Right ventricle myocardium superior (tissue), 1 donor: ENCODE measurements around the gene CTNND2. TPM values are rescaled to one million over a fixed set of nuclear protein-coding genes. Genes with fewer than 3 reads are reported as not detected.

Experiments
- ATAC-seq: fragments of 200-7000 bp; cut with Tn5 transposase; one replicate; pipeline ENCODE4 v1.9.1; 2020; ENCODE audit warnings: mild to moderate bottlenecking; ENCODE audit not compliant: poor library complexity
- DNase-seq: peaks from one replicate; pipeline ENCODE4 v3.0.0-alpha.2; 2020
- intact Hi-C: fragments of 100-400 bp; cut with DNase I; formaldehyde crosslinking; loops from one replicate; pipeline ENCODE4 v1.11.2; 2022
- total RNA-seq: library from RNA; stranded (reverse); fragmentation: NEBNext Ultra II Directional; extraction: Animal tissue kit (Norgen Biotek cat#: 25700); gene quantifications from one replicate; pipeline ENCODE4 v1.2.1, GENCODE V29; 2021
- donor health status: DM: no; HTN: yes; CAD: no; lungs with severe emphysema.

CTNND2 gene
- total RNA-seq, 1 donor from 2014 or later: 1.7 TPM

DNA sequence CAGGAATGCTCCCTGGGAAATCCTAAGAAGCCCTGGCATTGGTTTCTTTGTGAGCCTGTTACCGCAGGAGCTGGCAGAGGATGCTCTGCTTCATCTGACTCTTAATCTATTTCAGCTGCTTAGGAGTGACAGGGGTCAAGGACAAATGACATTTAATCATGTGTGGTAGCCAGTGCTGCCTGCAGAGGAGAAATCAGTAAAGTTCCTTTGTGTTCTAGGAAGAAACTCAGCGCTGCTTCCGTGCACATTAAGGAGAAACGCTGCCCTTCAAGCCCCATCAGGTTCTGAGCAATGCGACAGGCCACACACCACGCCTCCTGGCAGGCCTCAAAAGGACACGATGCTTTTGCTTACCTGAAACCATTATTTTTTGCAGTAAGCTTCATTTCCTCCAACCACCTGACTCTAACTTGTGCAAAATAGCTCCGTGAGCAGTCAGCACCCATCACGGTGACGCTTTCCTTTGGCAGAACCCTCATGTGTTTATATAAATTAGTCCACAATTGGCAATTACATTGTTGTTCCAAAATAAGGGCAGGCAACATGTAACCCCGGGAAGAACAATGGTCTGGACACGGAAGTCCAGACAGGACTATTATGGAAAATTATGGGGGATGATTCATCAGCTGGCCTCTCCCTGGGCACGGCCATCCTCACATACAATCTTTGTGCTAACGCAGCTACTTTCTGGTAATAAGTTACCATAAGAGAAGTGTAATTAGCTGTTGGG, 755.3 kb downstream of the CTNND2 start:
- DNase-seq (no peak), ATAC-seq (no peak)
- intact Hi-C loops: no loop called here

DNA sequence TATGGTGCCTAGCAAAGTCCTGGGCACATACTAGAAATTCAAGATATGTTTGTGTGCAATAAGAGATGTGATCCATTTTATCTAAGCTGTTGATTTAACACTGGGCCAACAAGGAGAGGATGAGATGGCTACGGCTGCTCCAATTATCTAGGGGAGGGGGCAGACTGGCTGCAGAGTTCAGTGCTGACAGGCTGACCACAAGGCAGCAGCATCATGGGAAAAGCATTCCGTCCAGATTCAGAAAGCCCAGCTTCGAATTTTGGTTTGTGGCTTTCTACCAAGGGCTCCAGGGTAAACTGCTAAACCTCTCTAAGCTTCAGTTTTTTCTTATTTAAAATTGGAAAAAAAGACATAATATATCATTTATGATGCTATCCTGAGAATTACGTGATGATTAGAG, 758.1 kb downstream of the CTNND2 start:
- intact Hi-C loops: no loop called here
- ATAC-seq: no peak
- no peak for DNase-seq

DNA sequence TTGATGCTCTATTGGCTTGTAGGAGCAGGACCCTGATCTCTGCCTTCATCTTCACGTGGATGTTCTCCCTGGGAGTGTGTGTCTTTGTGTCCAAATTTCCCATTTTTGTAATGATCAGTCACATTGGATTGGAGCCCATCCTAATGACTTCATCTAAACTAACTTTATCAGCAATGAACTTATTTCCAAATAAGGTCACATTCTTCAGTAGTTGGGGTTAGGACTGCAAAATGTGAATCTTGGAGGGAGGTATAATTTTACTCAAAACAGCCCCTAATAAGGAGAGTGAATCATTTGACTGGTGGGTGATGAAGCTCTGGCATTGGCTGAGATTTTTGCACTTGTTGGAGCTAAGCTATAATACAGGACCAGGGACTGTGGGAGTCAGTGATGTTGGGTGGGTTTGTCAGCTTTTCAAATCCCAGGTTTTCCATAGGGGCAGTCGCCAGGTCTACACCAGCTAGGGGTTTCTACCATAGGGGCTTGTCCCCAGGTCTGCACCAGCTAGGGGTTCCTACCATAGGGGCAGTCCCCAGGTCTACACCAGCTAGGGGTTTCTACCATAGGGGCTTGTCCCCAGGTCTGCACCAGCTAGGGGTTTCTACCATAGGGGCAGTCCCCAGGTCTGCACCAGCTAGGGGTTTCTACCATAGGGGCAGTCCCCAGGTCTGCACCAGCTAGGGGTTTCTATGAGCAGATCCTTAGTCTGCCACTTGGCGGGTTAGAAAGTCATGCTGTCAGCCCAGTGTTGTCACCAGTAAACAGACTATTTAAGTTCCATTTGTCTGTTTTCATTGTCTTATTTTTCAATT, 760.6 kb downstream of the CTNND2 start:
- DNase-seq: no peak
- ATAC-seq: no peak
- intact Hi-C loops: no loop called here

DNA sequence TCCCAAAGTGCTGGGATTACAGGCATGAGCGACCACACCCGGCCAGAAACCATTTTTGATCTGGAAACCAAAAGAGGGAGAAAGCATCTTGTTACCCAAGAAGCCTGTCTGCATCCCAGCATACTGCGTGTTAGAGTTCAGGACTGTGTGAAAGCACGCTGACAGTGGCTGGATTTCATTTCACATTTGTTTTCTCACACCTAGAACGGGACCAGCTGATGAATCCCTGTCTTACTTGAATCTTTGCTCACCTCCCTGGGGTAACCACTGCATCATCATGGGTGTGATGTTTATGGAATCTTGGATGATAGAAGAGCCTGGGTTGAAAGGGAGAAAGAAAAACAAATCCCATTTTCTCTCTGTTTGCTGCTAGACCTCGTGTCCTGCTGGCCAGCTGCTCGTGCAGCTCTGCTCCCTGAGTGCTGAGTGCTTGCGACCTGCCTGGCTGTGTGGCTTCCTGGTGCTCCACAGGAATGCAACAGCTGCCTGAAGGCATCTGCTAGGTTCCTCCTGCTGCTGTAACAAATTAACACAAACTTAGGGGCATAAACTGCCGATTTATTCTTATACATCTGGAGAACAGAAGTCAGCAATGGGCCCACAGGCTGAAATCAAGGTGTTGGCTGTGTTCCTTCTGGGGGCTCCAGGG, 764.9 kb downstream of the CTNND2 start:
- no peak for ATAC-seq
- no peak for DNase-seq
- intact Hi-C loops: no loop called here

DNA sequence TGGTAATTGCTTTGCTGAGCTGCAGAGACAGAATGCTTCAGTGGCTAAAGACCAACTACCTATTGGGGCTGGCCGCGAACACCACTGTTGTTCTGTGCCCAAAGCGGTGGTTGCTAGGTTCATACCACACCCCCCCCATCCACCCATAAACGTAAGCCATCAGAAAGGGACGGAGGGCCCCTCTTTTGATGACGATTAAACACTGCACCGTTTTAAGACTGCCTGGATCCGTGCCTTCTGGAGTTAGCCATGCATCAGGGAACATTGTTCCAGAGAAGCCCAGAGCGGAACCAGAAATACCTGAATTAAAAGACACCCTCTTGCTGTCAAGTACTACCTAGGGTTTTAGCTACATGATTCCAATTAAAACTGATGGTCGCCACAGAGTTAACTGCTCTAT, 774.1 kb downstream of the CTNND2 start:
- ATAC-seq: no peak
- DNase-seq: no peak
- intact Hi-C loops: no loop called here

DNA sequence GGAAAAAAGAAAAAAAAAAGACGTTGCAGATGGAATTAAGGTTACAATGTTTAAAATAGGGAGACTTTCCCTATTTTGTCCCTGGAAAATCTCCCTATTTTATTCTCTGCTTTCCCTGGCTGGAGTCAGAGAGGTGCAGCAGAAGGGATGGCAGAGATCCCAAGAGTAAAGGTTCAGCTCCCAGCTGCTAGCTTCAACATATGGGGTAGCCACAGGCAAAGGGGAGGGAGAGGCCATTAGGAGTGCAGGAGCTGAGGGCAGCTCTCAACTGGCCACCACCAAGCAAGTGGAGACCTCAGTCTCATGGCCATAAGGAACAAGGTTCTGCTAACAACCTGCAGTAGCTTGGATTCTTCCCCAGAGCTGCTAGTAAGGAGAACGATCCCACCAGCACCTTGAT, 776.2 kb downstream of the CTNND2 start:
- ATAC-seq (no peak), DNase-seq (no peak)
- intact Hi-C loops: no loop called here

DNA sequence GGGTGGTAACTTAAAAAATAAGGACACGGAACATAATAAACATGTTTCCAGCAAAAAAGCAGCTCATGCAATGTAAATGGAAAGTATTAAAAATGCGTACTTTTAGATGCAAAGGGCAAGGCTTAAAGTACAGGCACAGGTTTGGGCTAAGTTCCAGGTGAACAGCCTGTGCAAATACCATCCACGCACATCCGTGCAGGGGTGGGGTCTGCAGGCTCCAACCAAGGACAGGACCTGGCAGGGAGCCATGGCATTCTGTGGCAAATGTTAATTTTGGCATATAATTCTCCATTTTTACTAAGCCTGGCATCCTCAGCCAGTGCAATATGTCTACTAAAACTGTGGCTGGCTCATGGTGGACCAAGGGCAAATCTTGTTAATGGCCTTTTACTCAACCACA, 777.4 kb downstream of the CTNND2 start:
- DNase-seq: no peak
- ATAC-seq: no peak
- intact Hi-C loops: no loop called here

DNA sequence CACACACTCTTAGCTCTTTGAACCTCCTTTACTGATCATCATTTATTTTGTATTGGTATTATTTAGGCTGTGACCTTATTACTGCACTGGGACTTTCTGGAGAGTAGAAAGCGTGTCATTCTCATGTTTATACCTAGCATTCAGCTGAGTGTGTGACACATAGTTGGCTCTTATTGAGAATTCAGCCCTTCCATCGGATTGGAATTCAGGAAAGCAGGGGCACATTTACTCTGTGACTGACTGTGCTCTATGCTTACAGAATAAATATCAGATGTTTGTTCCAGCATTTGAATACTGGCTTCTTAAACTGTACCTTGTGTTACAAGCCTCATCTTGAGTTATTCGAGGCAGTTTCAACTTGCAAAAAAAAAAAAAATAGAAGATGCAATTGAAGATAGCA, 782.4 kb downstream of the CTNND2 start:
- DNase-seq (no peak), ATAC-seq (no peak)
- intact Hi-C loops: no loop called here

DNA sequence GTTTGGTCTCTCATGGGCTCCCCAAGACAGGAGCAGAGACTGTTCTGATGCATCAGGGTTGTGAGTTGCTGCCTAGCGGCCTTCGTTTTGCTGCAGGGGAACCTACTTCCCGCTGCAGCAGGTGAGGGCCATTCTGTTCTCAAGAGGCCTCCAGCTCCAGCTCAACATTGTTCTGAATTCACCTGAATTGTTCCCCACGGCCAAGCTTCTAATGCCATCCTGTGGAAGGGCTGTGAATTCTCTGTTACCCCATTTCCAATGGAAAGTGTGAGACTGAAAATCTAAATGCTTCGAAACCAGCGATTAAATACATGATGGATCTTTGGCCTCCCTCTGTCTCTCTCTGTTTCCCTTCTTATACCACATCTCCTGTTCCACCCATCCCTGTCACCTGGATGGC, 794.1 kb downstream of the CTNND2 start:
- DNase-seq: no peak
- intact Hi-C loops: loop anchor here (10.0 kb wide), 1 partner anchor 245 kb away; no protein-coding TSS in a partner anchor
- peak; percentile 38 for ATAC-seq

DNA sequence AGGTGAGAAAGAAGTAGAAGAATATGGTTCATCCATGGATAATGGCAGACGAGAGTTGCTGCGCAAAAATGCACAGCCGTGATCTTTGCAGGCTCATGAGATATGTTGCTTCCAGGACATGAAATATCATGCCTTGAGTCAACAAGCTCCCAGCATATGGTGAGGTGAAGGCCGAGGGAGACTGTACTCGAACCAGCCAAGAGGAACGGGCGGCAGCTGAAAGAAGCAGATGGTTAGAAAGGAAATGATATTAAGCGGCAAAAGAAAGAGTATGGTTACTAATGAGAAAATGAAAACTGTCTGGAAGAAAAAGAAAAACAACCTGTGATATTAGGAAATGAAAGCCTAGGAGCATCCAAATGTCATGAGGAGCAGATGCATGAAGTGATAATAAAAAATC, 798.5 kb downstream of the CTNND2 start:
- no peak for ATAC-seq
- DNase-seq: no peak
- intact Hi-C loops: no loop called here

DNA sequence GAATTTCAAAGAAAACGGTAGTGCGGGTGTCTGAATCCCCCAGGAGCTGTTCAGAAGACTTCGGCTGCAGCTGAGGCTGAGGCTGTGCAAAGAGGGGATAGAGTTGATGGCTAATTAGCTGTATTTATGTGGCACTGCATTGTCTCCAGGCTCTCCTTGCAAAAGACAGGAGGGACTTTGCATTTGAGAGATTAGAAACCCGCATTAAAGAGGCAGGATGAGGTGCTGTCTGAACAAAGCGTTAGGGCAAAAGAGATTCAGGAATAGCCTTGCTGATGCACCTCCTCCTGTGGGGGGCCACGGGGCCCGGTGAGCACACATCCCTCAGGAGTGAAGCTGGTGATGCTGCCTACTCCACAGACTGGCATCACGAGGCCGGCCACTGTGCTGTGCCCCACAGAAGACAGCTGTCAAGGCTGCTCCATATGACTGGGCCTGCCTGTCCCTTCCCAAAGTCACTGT, 799.6 kb downstream of the CTNND2 start:
- DNase-seq (no peak), ATAC-seq (no peak)
- intact Hi-C loops: no loop called here

DNA sequence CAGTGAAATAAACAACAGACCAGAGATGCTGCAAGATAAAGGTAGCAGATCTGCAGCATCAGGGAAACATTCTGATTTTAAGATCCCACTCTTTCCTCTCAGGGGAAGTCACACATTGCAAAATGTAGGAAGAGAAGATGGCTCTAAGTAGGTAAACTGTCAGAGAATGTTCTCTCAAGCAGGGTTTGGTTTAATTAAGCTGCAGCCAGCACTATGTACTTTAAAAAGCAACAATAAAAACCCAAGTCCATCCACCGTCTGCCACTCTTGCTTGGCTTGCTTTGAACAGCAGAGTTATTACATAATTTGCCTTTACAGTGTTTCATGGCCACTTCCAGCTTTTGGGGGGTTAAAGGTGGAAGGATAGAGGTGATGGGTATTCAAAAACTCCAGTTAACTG, 800.0 kb downstream of the CTNND2 start:
- ATAC-seq: no peak
- DNase-seq: no peak
- intact Hi-C loops: no loop called here

DNA sequence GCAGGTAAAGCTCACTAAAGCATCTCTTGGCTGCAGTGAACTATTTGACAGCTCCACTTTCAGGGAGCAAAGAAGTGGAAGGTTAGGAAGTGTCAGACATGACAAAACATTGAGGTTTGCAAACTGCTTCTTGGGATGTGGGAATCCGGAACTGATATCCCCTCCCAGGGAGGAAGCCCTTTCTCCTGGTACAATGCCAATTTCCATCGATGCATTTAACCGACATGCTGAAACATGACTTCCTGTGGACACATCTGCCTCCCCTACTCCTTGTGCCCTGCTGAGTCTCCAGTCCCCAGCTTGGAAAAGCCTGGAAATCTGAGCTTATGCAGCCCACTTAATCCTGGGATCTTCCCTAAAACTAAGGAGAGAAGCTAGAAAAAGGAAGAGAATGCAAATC, 820.1 kb downstream of the CTNND2 start:
- intact Hi-C loops: no loop called here
- ATAC-seq (no peak), DNase-seq (no peak)

DNA sequence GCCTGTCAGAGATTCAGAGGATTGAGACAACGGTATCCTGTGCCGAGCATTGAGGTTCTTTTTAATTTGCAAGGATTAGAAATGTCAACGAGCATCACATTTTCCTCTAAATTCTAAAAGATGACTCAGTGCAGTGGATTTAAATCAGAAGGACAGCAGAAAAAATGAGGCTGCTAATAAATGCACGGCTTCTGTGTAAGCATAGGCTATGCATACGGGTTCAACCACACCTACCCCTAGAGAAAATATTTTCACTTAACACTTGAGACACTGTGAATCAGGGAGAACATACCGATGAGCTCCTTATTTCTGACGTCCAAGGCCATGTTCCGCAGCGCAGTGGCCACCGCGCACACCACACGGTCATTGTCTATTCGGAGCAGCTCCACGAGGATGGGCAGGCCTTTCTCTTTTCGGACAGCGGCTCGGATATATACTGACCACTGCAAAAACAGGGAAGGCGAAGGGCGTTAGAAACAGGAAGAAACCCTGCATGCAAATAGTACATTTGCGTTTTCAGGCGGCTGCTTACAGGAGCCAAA, 821.8 kb downstream of the CTNND2 start:
- intact Hi-C loops: no loop called here
- ATAC-seq (no peak), DNase-seq (no peak)

DNA sequence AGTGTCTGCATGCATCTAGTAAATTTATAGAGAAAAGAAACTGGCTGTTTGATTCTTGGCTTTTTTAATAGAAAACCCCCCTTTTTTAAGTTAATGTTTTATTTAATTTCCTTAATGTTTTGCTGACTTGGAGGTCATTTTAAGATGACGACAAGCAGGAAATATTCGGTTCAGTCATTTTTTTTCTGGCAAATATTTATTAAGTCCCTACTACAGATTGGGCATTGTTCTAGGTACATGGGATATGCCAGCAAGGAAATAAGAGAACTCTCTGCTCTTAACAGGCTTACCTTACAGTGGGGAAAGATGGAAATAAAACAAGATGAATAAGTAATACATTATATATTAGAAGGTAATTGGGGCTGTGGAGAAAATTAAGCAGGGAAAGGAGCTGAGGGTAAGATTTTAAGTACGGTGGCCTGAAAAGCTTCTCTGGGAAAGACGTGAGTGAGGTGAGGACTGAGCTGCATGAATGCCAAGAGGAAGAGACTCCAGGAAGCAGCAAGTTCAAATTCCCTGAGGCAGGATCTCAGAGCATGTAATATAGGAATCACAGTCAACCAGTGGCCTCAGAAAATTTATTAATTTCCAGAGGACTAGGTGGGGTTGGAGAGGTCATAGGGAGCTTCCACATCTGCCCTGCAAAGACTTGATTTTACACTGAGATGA, 827.2 kb downstream of the CTNND2 start:
- intact Hi-C loops: no loop called here
- no peak for ATAC-seq
- no peak for DNase-seq

DNA sequence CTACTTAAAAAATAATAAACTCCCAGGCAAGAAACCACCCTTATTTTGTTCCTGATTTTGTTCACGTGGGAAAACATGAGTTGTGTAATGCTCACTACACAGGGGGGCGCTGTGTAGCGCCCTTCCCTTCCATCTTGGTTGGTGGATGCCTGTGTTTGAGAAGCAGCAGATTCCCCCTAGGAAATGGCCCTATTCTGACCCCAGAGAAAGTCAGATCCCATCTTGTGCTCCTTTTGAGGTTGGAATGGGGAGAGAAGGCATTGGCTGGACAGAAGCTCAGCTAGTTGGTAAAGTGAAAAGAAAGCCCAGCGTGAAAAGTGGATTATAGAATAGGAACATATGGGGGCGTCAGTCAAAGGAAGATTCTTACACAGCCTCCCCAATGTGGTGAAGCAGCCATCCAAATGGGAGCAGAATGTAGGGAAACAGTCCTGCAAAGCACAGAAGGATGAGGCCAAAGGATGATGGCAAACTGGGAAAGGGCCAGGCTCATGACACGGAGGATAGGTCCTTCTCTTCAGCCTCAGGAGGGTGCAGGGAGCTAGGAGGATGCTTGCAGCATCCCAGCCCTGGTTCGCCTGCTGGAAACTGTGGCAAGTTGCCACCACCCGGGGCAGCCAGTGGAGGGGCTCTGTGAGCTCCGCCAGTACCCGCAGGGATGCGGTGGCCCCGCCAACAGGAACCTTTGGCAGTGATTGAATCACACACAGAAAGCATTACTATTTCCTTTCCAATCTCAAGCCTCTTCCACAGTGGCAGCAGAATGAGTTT, 829.0 kb downstream of the CTNND2 start:
- ATAC-seq (no peak), DNase-seq (no peak)
- intact Hi-C loops: no loop called here

DNA sequence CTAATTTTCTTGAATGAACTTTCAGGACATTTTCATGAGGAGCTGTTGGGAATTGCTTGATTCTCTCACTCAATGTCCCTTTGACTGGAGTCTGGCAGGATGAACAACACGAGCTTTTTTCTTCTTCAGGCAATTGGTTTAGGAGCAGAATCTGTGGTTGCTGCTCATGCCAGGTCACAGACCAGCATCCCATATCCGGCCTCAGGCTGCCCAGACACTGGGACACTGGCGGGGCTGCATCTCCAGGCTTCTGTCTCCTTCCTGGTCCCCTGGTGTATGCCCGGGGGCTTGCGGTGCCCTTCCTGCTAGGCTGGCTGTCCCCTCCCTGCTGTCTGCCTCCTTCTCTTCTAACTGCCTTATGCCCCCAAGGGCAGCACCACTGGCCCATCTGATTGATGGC, 831.7 kb downstream of the CTNND2 start:
- intact Hi-C loops: no loop called here
- ATAC-seq (no peak), DNase-seq (no peak)

DNA sequence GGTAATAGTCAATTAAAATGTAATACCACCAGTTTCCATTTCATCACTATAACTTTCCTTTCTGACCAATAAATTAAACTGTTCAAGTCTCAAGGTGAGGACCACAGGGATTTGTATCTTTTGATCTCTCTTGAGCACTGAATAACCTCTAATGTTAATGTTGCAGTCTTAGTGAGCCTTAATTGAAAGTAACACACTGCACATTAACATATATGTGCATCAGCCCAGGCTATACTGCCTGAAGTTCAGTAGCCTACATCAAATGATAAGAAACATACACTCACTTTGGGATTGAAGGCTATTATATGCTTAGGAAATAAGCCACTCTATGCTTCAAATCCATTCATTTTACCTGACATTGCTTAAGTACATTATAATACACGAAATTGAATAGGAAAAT, 832.2 kb downstream of the CTNND2 start:
- no peak for ATAC-seq
- no peak for DNase-seq
- intact Hi-C loops: no loop called here
